ENCODE data around the gene CSHL1.

DNA sequence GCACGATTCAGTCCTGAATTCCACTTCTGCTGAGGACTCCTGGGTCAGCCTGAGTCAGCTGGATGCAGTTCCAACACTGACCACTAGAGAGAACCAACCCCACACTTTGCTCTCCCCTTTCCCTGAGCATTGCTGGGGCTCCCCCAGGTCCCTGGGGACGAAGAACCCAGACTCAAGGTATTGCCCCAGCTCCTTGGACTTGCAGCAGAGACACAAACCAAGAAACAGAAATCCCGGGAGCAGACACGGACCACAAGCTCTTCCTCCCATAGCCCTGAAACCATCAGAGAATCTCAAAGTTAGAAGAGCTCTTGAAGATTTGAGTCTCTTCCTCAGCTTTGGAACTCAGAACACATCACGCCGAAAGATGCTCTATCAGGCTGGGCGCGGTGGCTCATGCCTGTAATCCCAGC lies 8.3 kb upstream of the CSHL1 start:
- TF ChIP-seq, protein P1, sequence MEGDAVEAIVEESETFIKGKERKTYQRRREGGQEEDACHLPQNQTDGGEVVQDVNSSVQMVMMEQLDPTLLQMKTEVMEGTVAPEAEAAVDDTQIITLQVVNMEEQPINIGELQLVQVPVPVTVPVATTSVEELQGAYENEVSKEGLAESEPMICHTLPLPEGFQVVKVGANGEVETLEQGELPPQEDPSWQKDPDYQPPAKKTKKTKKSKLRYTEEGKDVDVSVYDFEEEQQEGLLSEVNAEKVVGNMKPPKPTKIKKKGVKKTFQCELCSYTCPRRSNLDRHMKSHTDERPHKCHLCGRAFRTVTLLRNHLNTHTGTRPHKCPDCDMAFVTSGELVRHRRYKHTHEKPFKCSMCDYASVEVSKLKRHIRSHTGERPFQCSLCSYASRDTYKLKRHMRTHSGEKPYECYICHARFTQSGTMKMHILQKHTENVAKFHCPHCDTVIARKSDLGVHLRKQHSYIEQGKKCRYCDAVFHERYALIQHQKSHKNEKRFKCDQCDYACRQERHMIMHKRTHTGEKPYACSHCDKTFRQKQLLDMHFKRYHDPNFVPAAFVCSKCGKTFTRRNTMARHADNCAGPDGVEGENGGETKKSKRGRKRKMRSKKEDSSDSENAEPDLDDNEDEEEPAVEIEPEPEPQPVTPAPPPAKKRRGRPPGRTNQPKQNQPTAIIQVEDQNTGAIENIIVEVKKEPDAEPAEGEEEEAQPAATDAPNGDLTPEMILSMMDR (conservative IDR thresholded peaks at IDR 0.05 in 1 of 2, IDR thresholded peaks at IDR 0.05 in 1 of 2; ENCODE audit: extremely low read depth in 1 of 2, insufficient read depth in 1 of 2, low read depth in 1 of 2, low read length in 2 of 2), result peak; percentile 66 to 92
- no peak for TF ChIP-seq EZH2 (IDR thresholded peaks at IDR 0.05; ENCODE audit: borderline replicate concordance, low read length)
